ENCODE measurements around the gene DHRS7B. TPM values are rescaled to one million over a fixed set of nuclear protein-coding genes. Genes with fewer than 3 reads are reported as not detected.

Gene DHRS7B
- total and polyA plus RNA-seq, 2 donors (not counting 1 experiment from before 2014, with no cell fraction given): 15.5 to 21.5 TPM

- Histone ChIP-seq H3K9ac (ENCODE audit: insufficient read depth, low read length) (no peak overlapping the region), H3K4me2 (ENCODE audit: extremely low read depth, insufficient read depth, low read length) (no peak overlapping the region), H3K27ac (ENCODE audit: insufficient read depth, low read length) (no peak overlapping the region), H3K4me3 (replicated peaks in 1 of 4; ENCODE audit: control extremely low read depth in 1 of 4, insufficient read depth in 1 of 4, low read depth in 3 of 4, low read length in 4 of 4) (no peak overlapping the region), H3K9me3 (ENCODE audit: control insufficient read depth, insufficient read depth, low read depth, low read length) (no peaks in the 10 kb centered on the region), H3K4me1 (ENCODE audit: control insufficient read depth, extremely low read depth, insufficient read depth, low read length) (no peaks in the 10 kb centered on the region), H3K79me2 (ENCODE audit: control insufficient read depth, insufficient read depth, low read length) (peaks cover 50% of the 10 kb centered on the region), H3K27me3 (ENCODE audit: control insufficient read depth, insufficient read depth, low read length) (no peaks in the 10 kb centered on the region), H3K36me3 (ENCODE audit: control insufficient read depth, insufficient read depth, low read length) (peaks cover 11% of the 10 kb centered on the region), H2AFZ (ENCODE audit: low read length) (no peak overlapping the region), H4K20me1 (ENCODE audit: control insufficient read depth, extremely low read depth, insufficient read depth, low read length) (no peaks in the 10 kb centered on the region)
- TF ChIP-seq EZH2 (IDR thresholded peaks at IDR 0.05; ENCODE audit: low read length, missing control alignments): no peak
- no peak for TF ChIP-seq CTCF (conservative IDR thresholded peaks at IDR 0.05 in 1 of 2, IDR thresholded peaks at IDR 0.05 in 1 of 2; ENCODE audit: low read depth in 1 of 2, low read length in 2 of 2)
- DNase-seq (ENCODE audit: low read depth in 2 of 2): no peak
Measured at GRCh38 chr17:21198411-21198810, 71.6 kb downstream of the DHRS7B start.

- H3K36me3 ChIP-seq (ENCODE audit: control insufficient read depth, insufficient read depth, low read length): peaks cover 11% of the 10 kb centered on the region
- H3K27ac ChIP-seq (ENCODE audit: insufficient read depth, low read length): peak overlapping the region; percentile 8
- no peak for TF ChIP-seq CTCF (conservative IDR thresholded peaks at IDR 0.05 in 1 of 2, IDR thresholded peaks at IDR 0.05 in 1 of 2; ENCODE audit: low read depth in 1 of 2, low read length in 2 of 2)
- no peaks in the 10 kb centered on the region for H4K20me1 ChIP-seq (ENCODE audit: control insufficient read depth, extremely low read depth, insufficient read depth, low read length)
- H3K27me3 ChIP-seq (ENCODE audit: control insufficient read depth, insufficient read depth, low read length): no peaks in the 10 kb centered on the region
- H3K9me3 ChIP-seq (ENCODE audit: control insufficient read depth, insufficient read depth, low read depth, low read length): no peaks in the 10 kb centered on the region
- no peak overlapping the region for H2AFZ ChIP-seq (ENCODE audit: low read length)
- DNase-seq (ENCODE audit: low read depth in 2 of 2): peak in 1 of 2 donors; percentile 76
- no peaks in the 10 kb centered on the region for H3K4me1 ChIP-seq (ENCODE audit: control insufficient read depth, extremely low read depth, insufficient read depth, low read length)
- no peak overlapping the region for H3K4me3 ChIP-seq (replicated peaks in 1 of 4; ENCODE audit: control extremely low read depth in 1 of 4, insufficient read depth in 1 of 4, low read depth in 3 of 4, low read length in 4 of 4)
- peaks cover 53% of the 10 kb centered on the region for H3K79me2 ChIP-seq (ENCODE audit: control insufficient read depth, insufficient read depth, low read length)
- H3K9ac ChIP-seq (ENCODE audit: insufficient read depth, low read length): no peak overlapping the region
- no peak overlapping the region for H3K4me2 ChIP-seq (ENCODE audit: extremely low read depth, insufficient read depth, low read length)
Measured at GRCh38 chr17:21199311-21199710, 72.5 kb downstream of the DHRS7B start.

GRCh38 chr17:21199856-21200255, 73.1 kb downstream of the DHRS7B start:
- H3K79me2 ChIP-seq (ENCODE audit: control insufficient read depth, insufficient read depth, low read length): peaks cover 59% of the 10 kb centered on the region
- H3K27me3 ChIP-seq (ENCODE audit: control insufficient read depth, insufficient read depth, low read length): no peaks in the 10 kb centered on the region
- H4K20me1 ChIP-seq (ENCODE audit: control insufficient read depth, extremely low read depth, insufficient read depth, low read length): no peaks in the 10 kb centered on the region
- no peak overlapping the region for H3K9ac ChIP-seq (ENCODE audit: insufficient read depth, low read length)
- peaks cover 11% of the 10 kb centered on the region for H3K36me3 ChIP-seq (ENCODE audit: control insufficient read depth, insufficient read depth, low read length)
- no peaks in the 10 kb centered on the region for H3K4me1 ChIP-seq (ENCODE audit: control insufficient read depth, extremely low read depth, insufficient read depth, low read length)
- no peak overlapping the region for H3K4me2 ChIP-seq (ENCODE audit: extremely low read depth, insufficient read depth, low read length)
- TF ChIP-seq CTCF (conservative IDR thresholded peaks at IDR 0.05 in 1 of 2, IDR thresholded peaks at IDR 0.05 in 1 of 2; ENCODE audit: low read depth in 1 of 2, low read length in 2 of 2) (no peak), EZH2 (IDR thresholded peaks at IDR 0.05; ENCODE audit: low read length, missing control alignments) (no peak)
- DNase-seq (ENCODE audit: low read depth in 2 of 2): no peak
- no peaks in the 10 kb centered on the region for H3K9me3 ChIP-seq (ENCODE audit: control insufficient read depth, insufficient read depth, low read depth, low read length)
- no peak overlapping the region for H3K27ac ChIP-seq (ENCODE audit: insufficient read depth, low read length)
- H2AFZ ChIP-seq (ENCODE audit: low read length): no peak overlapping the region
- H3K4me3 ChIP-seq (replicated peaks in 1 of 4; ENCODE audit: control extremely low read depth in 1 of 4, insufficient read depth in 1 of 4, low read depth in 3 of 4, low read length in 4 of 4): no peak overlapping the region
